Fibroblast of lung (primary cell): ENCODE measurements around the gene GBA2. TPM values are rescaled to one million over a fixed set of nuclear protein-coding genes. Genes with fewer than 3 reads are reported as not detected.
A peak's percentile ranks its signal among the peaks of the same experiment; 100 is the strongest.

Experiments
- DNase-seq, 2 donors: peaks; one replicate each; pipeline versions ENCODE4 v3.0.0 to v3.0.0-alpha.2; 2010; ENCODE audit warnings: low read depth in 2 of 2
- H2AFZ ChIP-seq: 2 replicates; pipeline ENCODE4 v1.5.1; 2012; ENCODE audit warnings: low read length, control low read depth, inconsistent platforms
- H3K27ac ChIP-seq: 2 replicates; pipeline ENCODE4 v1.5.1; 2011; ENCODE audit warnings: low read length, control low read depth; ENCODE audit not compliant: insufficient read depth
- H3K27me3 ChIP-seq: 2 replicates; pipeline ENCODE4 v1.5.1; 2011; ENCODE audit warnings: mild to moderate bottlenecking, low read length; ENCODE audit not compliant: control insufficient read depth, insufficient read depth
- H3K36me3 ChIP-seq: 2 replicates; pipeline ENCODE4 v1.5.1; 2011; ENCODE audit warnings: low read length; ENCODE audit not compliant: control insufficient read depth, insufficient read depth
- H3K4me1 ChIP-seq: 2 replicates; pipeline ENCODE4 v1.5.1; 2011; ENCODE audit warnings: low read length; ENCODE audit not compliant: control insufficient read depth, insufficient read depth; ENCODE audit errors: extremely low read depth
- H3K4me2 ChIP-seq: 2 replicates; pipeline ENCODE4 v1.5.1; 2011; ENCODE audit warnings: low read length, control low read depth; ENCODE audit not compliant: insufficient read depth; ENCODE audit errors: extremely low read depth
- H3K4me3 ChIP-seq, 4 experiments: fragments of 200-600 bp in 1 of 4; sonication (generic) in 1 of 4; replicated peaks in 1 of 4; 2 replicates each; pipeline ENCODE4 v1.5.1; 2011 to 2016; ENCODE audit warnings: low read length in 4 of 4, low read depth in 3 of 4, mild to moderate bottlenecking in 3 of 4, control low read depth in 2 of 4, inconsistent platforms in 1 of 4, mixed read lengths in 1 of 4; ENCODE audit not compliant: insufficient read depth in 1 of 4; ENCODE audit errors: control extremely low read depth in 1 of 4
- H3K79me2 ChIP-seq: 2 replicates; pipeline ENCODE4 v1.5.1; 2012; ENCODE audit warnings: mild to moderate bottlenecking, low read length, inconsistent platforms; ENCODE audit not compliant: control insufficient read depth, insufficient read depth
- H3K9ac ChIP-seq: 2 replicates; pipeline ENCODE4 v1.5.1; 2011; ENCODE audit warnings: mild to moderate bottlenecking, low read length, control low read depth; ENCODE audit not compliant: insufficient read depth
- H3K9me3 ChIP-seq: 2 replicates; pipeline ENCODE4 v1.5.1; 2012; ENCODE audit warnings: low read depth, low read length; ENCODE audit not compliant: control insufficient read depth, insufficient read depth
- H4K20me1 ChIP-seq: 2 replicates; pipeline ENCODE4 v1.5.1; 2011; ENCODE audit warnings: low read length; ENCODE audit not compliant: control insufficient read depth, insufficient read depth; ENCODE audit errors: extremely low read depth
- EZH2 ChIP-seq: IDR thresholded peaks from 2 replicates; pipeline ENCODE4 v1.5.1; 2012; ENCODE audit warnings: low read length, control low read depth, mild to moderate bottlenecking; ENCODE audit errors: missing control alignments
- polyA plus RNA-seq, 2 donors: library from polyadenylated mRNA; depleted of rRNA in 1 of 2; stranded (reverse) in 1 of 2; unstranded in 1 of 2; fragments of >200 nt; gene quantifications; 2 replicates each; pipeline ENCODE4 v1.2.1, GENCODE V29; 2011 to 2012; ENCODE audit warnings: missing spikeins in 1 of 2
- total RNA-seq: library from RNA; depleted of rRNA; stranded (reverse); fragments of >200 nt; gene quantifications from 2 replicates; pipeline ENCODE4 v1.2.1, GENCODE V29; 2014
- TF ChIP-seq, protein P1 (sequence below), 2 donors: IDR thresholded peaks in 1 of 2; conservative IDR thresholded peaks in 1 of 2; 1 replicate in 1 of 2; 2 replicates in 1 of 2; pipeline ENCODE4 v1.5.1; 2011 to 2012; ENCODE audit warnings: low read length in 2 of 2, control low read depth in 1 of 2, inconsistent platforms in 1 of 2, low read depth in 1 of 2, mild to moderate bottlenecking in 1 of 2

The GBA2 gene
- total and polyA plus RNA-seq, 2 donors (not counting 1 experiment from before 2014, with no cell fraction given) = 23.9 to 25.5 TPM

- Histone ChIP-seq H3K36me3 (no peaks in the 10 kb centered on the region), H3K27me3 (no peaks in the 10 kb centered on the region), H3K79me2 (peaks cover 4% of the 10 kb centered on the region), H3K9me3 (no peaks in the 10 kb centered on the region), H3K4me2 (peak overlapping the region; percentile 86), H3K4me3 (peak overlapping the region; percentile 22 to 65 (median 42)), H3K9ac (no peak overlapping the region), H3K27ac (no peak overlapping the region), H2AFZ (no peak overlapping the region), H3K4me1 (peaks cover 14% of the 10 kb centered on the region), H4K20me1 (no peaks in the 10 kb centered on the region)
- TF ChIP-seq, protein P1, sequence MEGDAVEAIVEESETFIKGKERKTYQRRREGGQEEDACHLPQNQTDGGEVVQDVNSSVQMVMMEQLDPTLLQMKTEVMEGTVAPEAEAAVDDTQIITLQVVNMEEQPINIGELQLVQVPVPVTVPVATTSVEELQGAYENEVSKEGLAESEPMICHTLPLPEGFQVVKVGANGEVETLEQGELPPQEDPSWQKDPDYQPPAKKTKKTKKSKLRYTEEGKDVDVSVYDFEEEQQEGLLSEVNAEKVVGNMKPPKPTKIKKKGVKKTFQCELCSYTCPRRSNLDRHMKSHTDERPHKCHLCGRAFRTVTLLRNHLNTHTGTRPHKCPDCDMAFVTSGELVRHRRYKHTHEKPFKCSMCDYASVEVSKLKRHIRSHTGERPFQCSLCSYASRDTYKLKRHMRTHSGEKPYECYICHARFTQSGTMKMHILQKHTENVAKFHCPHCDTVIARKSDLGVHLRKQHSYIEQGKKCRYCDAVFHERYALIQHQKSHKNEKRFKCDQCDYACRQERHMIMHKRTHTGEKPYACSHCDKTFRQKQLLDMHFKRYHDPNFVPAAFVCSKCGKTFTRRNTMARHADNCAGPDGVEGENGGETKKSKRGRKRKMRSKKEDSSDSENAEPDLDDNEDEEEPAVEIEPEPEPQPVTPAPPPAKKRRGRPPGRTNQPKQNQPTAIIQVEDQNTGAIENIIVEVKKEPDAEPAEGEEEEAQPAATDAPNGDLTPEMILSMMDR (conservative IDR thresholded peaks at IDR 0.05 in 1 of 2, IDR thresholded peaks at IDR 0.05 in 1 of 2; ENCODE audit: low read depth in 1 of 2, low read length in 2 of 2) = no peak
- no peak for TF ChIP-seq EZH2
- no peak for DNase-seq
Measured at GRCh38 chr9:35793461-35793860, 44.4 kb upstream of the GBA2 start.

- Histone ChIP-seq H3K4me2 (peak overlapping the region; percentile 86), H3K4me1 (peaks cover 14% of the 10 kb centered on the region), H3K27ac (no peak overlapping the region), H2AFZ (no peak overlapping the region), H3K36me3 (no peaks in the 10 kb centered on the region), H3K4me3 (peak overlapping the region; percentile 22 to 65 (median 42)), H4K20me1 (no peaks in the 10 kb centered on the region), H3K9me3 (no peaks in the 10 kb centered on the region), H3K9ac (no peak overlapping the region), H3K27me3 (no peaks in the 10 kb centered on the region), H3K79me2 (peaks cover 4% of the 10 kb centered on the region)
- no peak for TF ChIP-seq EZH2
- TF ChIP-seq, protein P1 (conservative IDR thresholded peaks at IDR 0.05 in 1 of 2, IDR thresholded peaks at IDR 0.05 in 1 of 2; ENCODE audit: low read depth in 1 of 2, low read length in 2 of 2) = no peak
- no peak for DNase-seq
Measured at GRCh38 chr9:35792826-35793225, 43.8 kb upstream of the GBA2 start.

- Histone ChIP-seq H3K27me3 (no peaks in the 10 kb centered on the region), H3K79me2 (peaks cover 4% of the 10 kb centered on the region), H3K9ac (peak overlapping the region; percentile 68), H3K4me1 (peaks cover 14% of the 10 kb centered on the region), H3K36me3 (no peaks in the 10 kb centered on the region), H2AFZ (no peak overlapping the region), H3K27ac (peak overlapping the region; percentile 63), H3K4me3 (peak overlapping the region in 3 of 4 experiments; percentile 50 to 65 (median 59)), H3K4me2 (peak overlapping the region; percentile 86), H4K20me1 (no peaks in the 10 kb centered on the region), H3K9me3 (no peaks in the 10 kb centered on the region)
- DNase-seq = no peak
- TF ChIP-seq EZH2 = no peak
- TF ChIP-seq, protein P1 (conservative IDR thresholded peaks at IDR 0.05 in 1 of 2, IDR thresholded peaks at IDR 0.05 in 1 of 2; ENCODE audit: low read depth in 1 of 2, low read length in 2 of 2) = no peak
Measured at GRCh38 chr9:35792024-35792813, 43.2 kb upstream of the GBA2 start.
